Heart right ventricle (tissue), 16 donors: ENCODE data around the gene IFNL4. TPM values are rescaled to one million over a fixed set of nuclear protein-coding genes. Genes with fewer than 3 reads are reported as not detected.

Experiments used
- ATAC-seq, 8 donors: fragments of 200-7000 bp; cut with Tn5 transposase; one replicate each; pipeline ENCODE4 v1.9.1; 2020; ENCODE audit warnings: mild to moderate bottlenecking in 8 of 8, moderate library complexity in 8 of 8, moderate number of reproducible peaks in 1 of 8
- DNase-seq, 2 donors: peaks; one replicate each; pipeline ENCODE4 v3.0.0-alpha.2; 2020
- H3K27ac ChIP-seq, 10 donors: fragments of 200-600 bp; sonication (generic) in 2 of 10; one replicate each; pipeline versions ENCODE4 v1.5.0 to v1.8.0; 2020 to 2022; ENCODE audit warnings: mild to moderate bottlenecking in 3 of 10
- H3K27me3 ChIP-seq, 7 donors: fragments of 200-600 bp; one replicate each; pipeline ENCODE4 v1.8.0; 2021 to 2022; ENCODE audit warnings: mild to moderate bottlenecking in 2 of 7
- H3K36me3 ChIP-seq, 9 donors: fragments of 200-600 bp; sonication (generic) in 1 of 9; one replicate each; pipeline versions ENCODE4 v1.5.0 to v1.8.0; 2020 to 2022; ENCODE audit warnings: mild to moderate bottlenecking in 2 of 9
- H3K4me1 ChIP-seq, 9 donors: fragments of 200-600 bp; sonication (generic) in 1 of 9; one replicate each; pipeline versions ENCODE4 v1.5.0 to v1.8.0; 2020 to 2022; ENCODE audit warnings: mild to moderate bottlenecking in 4 of 9
- H3K4me3 ChIP-seq, 10 donors: fragments of 200-600 bp; sonication (generic) in 2 of 10; one replicate each; pipeline versions ENCODE4 v1.5.0 to v1.8.0; 2020 to 2022; ENCODE audit warnings: mild to moderate bottlenecking in 7 of 10, moderate library complexity in 2 of 10
- H3K9me3 ChIP-seq, 11 donors: fragments of 200-600 bp in 10 of 11; sonication (generic) in 2 of 11; one replicate each; pipeline versions ENCODE4 v1.5.0 to v1.8.0; 2013 to 2022; ENCODE audit warnings: mild to moderate bottlenecking in 2 of 11, control low read depth in 1 of 11, moderate library complexity in 1 of 11
- WGBS, 2 donors: extraction: QIAGEN DNeasy Blood & Tissue Kit; methylation state at CpG; one replicate each; pipeline ENCODE4 v1.1.7; 2013; ENCODE audit warnings: inconsistent platforms in 1 of 2; 5-methylcytosine and 5-hydroxymethylcytosine counted together
- intact Hi-C, 10 donors: fragments of 100-400 bp; cut with DNase I; formaldehyde crosslinking; loops; one replicate each; pipeline versions ENCODE4 v1.11.1 to v1.14.2; 2022
- polyA plus RNA-seq, 2 donors: library from polyadenylated mRNA; stranded (reverse); fragments of 200-250 nt; gene quantifications; one replicate each; pipeline ENCODE4 v1.2.3, GENCODE V29; 2013
- total RNA-seq, 10 donors: library from RNA; stranded (reverse); fragmentation: NEBNext Ultra II Directional in 3 of 10; extraction: Animal tissue kit (Norgen Biotek cat#: 25700) in 3 of 10; gene quantifications; one replicate each; pipeline versions ENCODE4 v1.2.1 to v1.2.4, GENCODE V29; 2021 to 2023
- TF ChIP-seq, protein P1 (sequence below), 9 donors: fragments of 200-600 bp; sonication (generic) in 2 of 9; IDR thresholded peaks; one replicate each; pipeline versions ENCODE4 v1.5.0 to v1.8.0; 2021 to 2022; ENCODE audit warnings: antibody characterized with exemption in 9 of 9, mild to moderate bottlenecking in 5 of 9, moderate library complexity in 1 of 9
- donor health status: Arrhythmogenic right ventricular cardiomyopathy.
- donor health status: ischemic (EF 13 %, LVEDD 7.1; RV severe dilation, severe dysfunction).
- donor health status: healthy with polysubstance abuse.
- donor health status: DM: no; HTN: yes; CAD: no.
- donor health status: DM: no; HTN: no; CAD: no.
- donor health status: ischemic (EF 25% LVEDD 6.9; RV normal size, moderate dysfunction).
- donor health status: ischemic (EF 25% LVEDD 5.7; RV mildly dilated, moderate dysfunction).
- donor health status: healthy.
- donor health status: DM: yes; HTN: yes; CAD: no.
- donor health status: Ischemic cardiomyopathy.
- donor health status: ischemic (EF 35%, LVEDD 5.7; RV mildly dilated, moderate dysfunction).
- donor health status: nonischemic (EF 11% LVEDD 7.7; RV severe dilation, severe dysfunction).
- donor health status: DM: yes; HTN: yes; CAD: no.
- donor health status: PGD.
- donor health status: ischemic (EF 29% LVEDD 5.4; RV normal size, mild dysfunction).
- donor health status: nonischemic (EF 23%, LVEDD 6.1; RV moderate dilation, normal function).

IFNL4 gene
- total and polyA plus RNA-seq, 12 donors: not detected

DNA sequence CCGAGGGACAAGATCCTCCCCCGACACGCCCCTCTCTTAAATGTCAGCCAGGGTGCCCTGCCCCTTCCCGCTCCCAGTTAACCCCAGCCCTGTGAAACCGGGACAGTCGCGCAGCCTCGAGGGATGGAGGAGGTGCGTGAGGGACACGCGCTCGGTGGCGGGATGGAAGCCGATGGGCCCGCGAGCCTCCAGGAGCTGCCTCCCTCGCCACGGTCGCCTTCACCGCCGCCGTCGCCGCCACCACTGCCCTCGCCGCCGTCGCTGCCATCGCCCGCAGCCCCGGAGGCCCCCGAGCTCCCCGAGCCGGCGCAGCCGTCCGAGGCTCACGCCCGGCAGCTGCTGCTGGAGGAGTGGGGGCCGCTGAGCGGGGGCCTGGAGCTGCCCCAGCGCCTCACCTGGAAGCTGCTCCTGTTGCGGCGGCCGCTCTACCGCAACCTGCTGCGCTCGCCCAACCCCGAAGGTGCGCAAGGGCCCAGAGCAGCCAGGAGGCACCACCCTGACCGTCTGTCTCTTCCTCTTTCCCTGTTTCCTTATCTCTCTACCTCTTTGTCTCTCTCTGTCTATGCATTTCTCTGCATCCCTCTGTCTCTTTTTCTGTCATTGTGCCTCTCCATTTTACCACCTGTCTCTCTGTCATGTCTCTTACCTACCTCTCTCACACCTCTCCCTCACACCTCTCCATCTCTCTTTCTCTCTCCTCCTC lies 51.6 kb downstream of the IFNL4 start, which contains the start of gene NCCRP1:
TSS of gene NCCRP1 (plus strand) at position 105 of the 703 bp plus-strand sequence. CDS start at position 124, 19 bp downstream.
- intact Hi-C loops: loop anchor here in 3 of 10 donors (10.0 kb wide), 2 partner anchors 82 to 128 kb away; partner anchors contain the start of gene LRFN1 (in 2 of the 3)
- Histone ChIP-seq H3K27me3 (peaks cover 11 to 96% (median 93%) of the 10 kb centered on the region in 7 donors), H3K4me3 (no peak within 1 kb of the TSS), H3K4me1 (peaks cover 0 to 5% (median 0%) of the 10 kb centered on the region in 9 donors), H3K27ac (no peak within 1 kb of the TSS), H3K9me3 (no peaks in the 10 kb centered on the region), H3K36me3 (no peaks in the 10 kb centered on the region)
- TF ChIP-seq, protein P1, sequence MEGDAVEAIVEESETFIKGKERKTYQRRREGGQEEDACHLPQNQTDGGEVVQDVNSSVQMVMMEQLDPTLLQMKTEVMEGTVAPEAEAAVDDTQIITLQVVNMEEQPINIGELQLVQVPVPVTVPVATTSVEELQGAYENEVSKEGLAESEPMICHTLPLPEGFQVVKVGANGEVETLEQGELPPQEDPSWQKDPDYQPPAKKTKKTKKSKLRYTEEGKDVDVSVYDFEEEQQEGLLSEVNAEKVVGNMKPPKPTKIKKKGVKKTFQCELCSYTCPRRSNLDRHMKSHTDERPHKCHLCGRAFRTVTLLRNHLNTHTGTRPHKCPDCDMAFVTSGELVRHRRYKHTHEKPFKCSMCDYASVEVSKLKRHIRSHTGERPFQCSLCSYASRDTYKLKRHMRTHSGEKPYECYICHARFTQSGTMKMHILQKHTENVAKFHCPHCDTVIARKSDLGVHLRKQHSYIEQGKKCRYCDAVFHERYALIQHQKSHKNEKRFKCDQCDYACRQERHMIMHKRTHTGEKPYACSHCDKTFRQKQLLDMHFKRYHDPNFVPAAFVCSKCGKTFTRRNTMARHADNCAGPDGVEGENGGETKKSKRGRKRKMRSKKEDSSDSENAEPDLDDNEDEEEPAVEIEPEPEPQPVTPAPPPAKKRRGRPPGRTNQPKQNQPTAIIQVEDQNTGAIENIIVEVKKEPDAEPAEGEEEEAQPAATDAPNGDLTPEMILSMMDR (IDR thresholded peaks at IDR 0.05): no peak
- 2% methylated on average over 47 to 51 of the region's 51 CpGs for WGBS, 2 donors
- DNase-seq: no peak
- no peak for ATAC-seq

DNA sequence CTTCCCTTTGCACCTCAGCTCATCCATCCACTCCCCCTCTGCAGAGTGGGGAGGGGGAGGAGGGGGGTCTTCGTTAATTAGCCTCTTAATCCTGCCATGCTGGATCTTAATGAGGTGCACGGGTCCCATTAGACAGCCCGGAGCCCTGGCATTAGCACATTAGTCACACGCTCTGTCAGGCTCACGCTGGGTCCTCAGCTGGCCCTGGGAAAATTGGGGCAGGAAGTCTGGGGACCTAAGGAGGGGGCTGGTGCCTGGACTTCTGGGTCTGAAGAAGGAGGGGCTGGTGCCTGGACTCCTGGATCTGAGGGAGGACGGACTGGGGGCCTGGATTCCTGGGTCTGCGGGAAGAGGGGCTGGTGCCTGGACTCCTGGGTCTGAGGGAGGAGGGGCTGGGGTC lies 52.3 kb downstream of the IFNL4 start:
- no peak overlapping the region for H3K27ac ChIP-seq
- H3K36me3 ChIP-seq: no peaks in the 10 kb centered on the region
- peaks cover 11 to 95% (median 86%) of the 10 kb centered on the region in 7 donors for H3K27me3 ChIP-seq
- intact Hi-C loops: loop anchor here in 3 of 10 donors (10.0 kb wide), 2 partner anchors 82 to 128 kb away; partner anchors contain the start of gene LRFN1 (in 2 of the 3)
- H3K4me1 ChIP-seq: peaks cover 0 to 5% (median 0%) of the 10 kb centered on the region in 9 donors
- no peak for DNase-seq
- no peak overlapping the region for H3K4me3 ChIP-seq
- H3K9me3 ChIP-seq: no peaks in the 10 kb centered on the region
- TF ChIP-seq, protein P1 (IDR thresholded peaks at IDR 0.05): no peak
- ATAC-seq: no peak
- WGBS, 2 donors: 7 to 9% methylated on average over 7 of the region's 7 CpGs

Other genes with a start within 250 kb of the IFNL4 start
- gene FBXO27, start 216.3 kb downstream of the IFNL4 start, total RNA-seq: 10 to 100 TPM; 11.4 to 40.5 (median 21.4) TPM
- 1 to 10 TPM; 2.3 to 6.6 TPM for gene FBXO27, start 216.3 kb downstream of the IFNL4 start, polyA plus RNA-seq
- gene ACP7, start 164.5 kb downstream of the IFNL4 start, total RNA-seq: not detected
- not detected for gene ACP7, start 164.5 kb downstream of the IFNL4 start, polyA plus RNA-seq
- 10 to 100 TPM; 11.7 to 22.4 (median 16.1) TPM for gene PAK4, start 123.1 kb downstream of the IFNL4 start, total RNA-seq
- 10 to 100 TPM in 1 of 2 donors, 1 to 10 TPM in 1; 8.6 to 19.2 TPM for gene PAK4, start 123.1 kb downstream of the IFNL4 start, polyA plus RNA-seq
- not detected for gene NCCRP1, start 51.9 kb downstream of the IFNL4 start, total RNA-seq
- under 1 TPM in 1 of 2 donors, not detected in 1; 0.03 TPM for gene NCCRP1, start 51.9 kb downstream of the IFNL4 start, polyA plus RNA-seq
- gene SYCN, start 44.6 kb downstream of the IFNL4 start, total RNA-seq: under 1 TPM in 1 of 10 donors, not detected in 9; 0.55 TPM
- not detected for gene SYCN, start 44.6 kb downstream of the IFNL4 start, polyA plus RNA-seq
- gene IFNL3, start 3.9 kb downstream of the IFNL4 start, total RNA-seq: not detected
- gene IFNL3, start 3.9 kb downstream of the IFNL4 start, polyA plus RNA-seq: not detected
- gene IFNL2, start 19.5 kb upstream of the IFNL4 start, total RNA-seq: not detected
- gene IFNL2, start 19.5 kb upstream of the IFNL4 start, polyA plus RNA-seq: not detected
- not detected for gene IFNL1, start 47.6 kb upstream of the IFNL4 start, total RNA-seq
- gene IFNL1, start 47.6 kb upstream of the IFNL4 start, polyA plus RNA-seq: not detected
- gene LRFN1, start 72.0 kb upstream of the IFNL4 start, total RNA-seq: under 1 TPM in 9 of 10 donors, not detected in 1; 0.07 to 0.42 (median 0.32) TPM
- gene LRFN1, start 72.0 kb upstream of the IFNL4 start, polyA plus RNA-seq: under 1 TPM; 0.14 to 0.29 TPM
- gene GMFG, start 87.2 kb upstream of the IFNL4 start, total RNA-seq: 10 to 100 TPM in 5 of 10 donors, 1 to 10 TPM in 5; 6.9 to 64.2 (median 11.1) TPM
- gene GMFG, start 87.2 kb upstream of the IFNL4 start, polyA plus RNA-seq: 10 to 100 TPM; 26.9 to 39.6 TPM
- 10 to 100 TPM; 35.5 to 60.4 (median 47.2) TPM for gene SAMD4B, start 93.6 kb upstream of the IFNL4 start, total RNA-seq
- gene SAMD4B, start 93.6 kb upstream of the IFNL4 start, polyA plus RNA-seq: 10 to 100 TPM; 59.2 to 92.8 TPM
- gene PAF1, start 142.2 kb upstream of the IFNL4 start, total RNA-seq: 10 to 100 TPM; 34.3 to 46.4 (median 38.8) TPM
- 10 to 100 TPM; 24.1 to 48.2 TPM for gene PAF1, start 142.2 kb upstream of the IFNL4 start, polyA plus RNA-seq
- 10 to 100 TPM; 22.9 to 32.3 (median 27.1) TPM for gene MED29, start 142.5 kb upstream of the IFNL4 start, total RNA-seq
- 10 to 100 TPM; 16.2 to 30.8 TPM for gene MED29, start 142.5 kb upstream of the IFNL4 start, polyA plus RNA-seq
- gene ZFP36, start 158.0 kb upstream of the IFNL4 start, total RNA-seq: 100 to 1,000 TPM in 2 of 10 donors, 10 to 100 TPM in 8; 22.8 to 194 (median 48.1) TPM
- 10 to 100 TPM; 60.2 to 63.2 TPM for gene ZFP36, start 158.0 kb upstream of the IFNL4 start, polyA plus RNA-seq
- gene PLEKHG2, start 163.8 kb upstream of the IFNL4 start, total RNA-seq: 10 to 100 TPM in 9 of 10 donors, 1 to 10 TPM in 1; 8.3 to 23.1 (median 15.1) TPM
- 10 to 100 TPM in 1 of 2 donors, 1 to 10 TPM in 1; 6.9 to 22.7 TPM for gene PLEKHG2, start 163.8 kb upstream of the IFNL4 start, polyA plus RNA-seq
- gene RPS16, start 187.1 kb upstream of the IFNL4 start, total RNA-seq: 1,000 to 10,000 TPM in 7 of 10 donors, 100 to 1,000 TPM in 3; 936 to 1,726 (median 1,424) TPM
- gene RPS16, start 187.1 kb upstream of the IFNL4 start, polyA plus RNA-seq: 1,000 to 10,000 TPM in 1 of 2 donors, 100 to 1,000 TPM in 1; 974 to 3,280 TPM
- 10 to 100 TPM; 65.0 to 96.6 (median 84.3) TPM for gene SUPT5H, start 196.7 kb upstream of the IFNL4 start, total RNA-seq
- 100 to 1,000 TPM in 1 of 2 donors, 10 to 100 TPM in 1; 56.2 to 149 TPM for gene SUPT5H, start 196.7 kb upstream of the IFNL4 start, polyA plus RNA-seq
- gene TIMM50, start 232.0 kb upstream of the IFNL4 start, total RNA-seq: 100 to 1,000 TPM in 1 of 10 donors, 10 to 100 TPM in 9; 67.3 to 111 (median 78.9) TPM
- gene TIMM50, start 232.0 kb upstream of the IFNL4 start, polyA plus RNA-seq: 100 to 1,000 TPM; 104 to 160 TPM